Mesenchymal stem cell (in vitro differentiated cells and primary cell): ENCODE results near the gene PWWP2B.

Source experiments
- DNase-seq: peaks from one replicate; pipeline ENCODE4 v3.0.0-alpha.2; 2013
- H2AFZ ChIP-seq: one replicate; pipeline ENCODE4 v1.6.1; 2013; ENCODE audit warnings: low read depth, mild to moderate bottlenecking, control low read depth, inconsistent platforms, low read length, moderate library complexity
- H2AK5ac ChIP-seq: 2 replicates; pipeline ENCODE4 v1.6.1; 2013; ENCODE audit warnings: low read length, moderate library complexity, mild to moderate bottlenecking, inconsistent platforms; ENCODE audit not compliant: severe bottlenecking
- H2BK120ac ChIP-seq: one replicate; pipeline ENCODE4 v1.6.1; 2013; ENCODE audit warnings: low read depth, mild to moderate bottlenecking, inconsistent platforms, low read length, moderate library complexity
- H2BK12ac ChIP-seq, 2 experiments: one replicate each; pipeline ENCODE4 v1.6.1; 2013; ENCODE audit warnings: inconsistent platforms in 2 of 2, low read length in 2 of 2, mild to moderate bottlenecking in 2 of 2, moderate library complexity in 2 of 2, control low read depth in 1 of 2
- H2BK15ac ChIP-seq: one replicate; pipeline ENCODE4 v1.6.1; 2013; ENCODE audit warnings: mild to moderate bottlenecking, low read depth, inconsistent platforms; ENCODE audit not compliant: poor library complexity, severe bottlenecking
- H2BK5ac ChIP-seq: 2 replicates; pipeline ENCODE4 v1.6.1; 2013; ENCODE audit warnings: low read depth, mild to moderate bottlenecking, low read length, control low read depth, inconsistent platforms; ENCODE audit not compliant: poor library complexity, severe bottlenecking
- H3K14ac ChIP-seq, 2 experiments: one replicate each; pipeline ENCODE4 v1.6.1; 2013; ENCODE audit warnings: inconsistent platforms in 2 of 2, low read length in 2 of 2, control low read depth in 1 of 2, mild to moderate bottlenecking in 1 of 2, moderate library complexity in 1 of 2
- H3K18ac ChIP-seq, 2 experiments: one replicate each; pipeline ENCODE4 v1.6.1; 2013; ENCODE audit warnings: inconsistent platforms in 2 of 2, low read length in 2 of 2, control low read depth in 1 of 2, low read depth in 1 of 2, mild to moderate bottlenecking in 1 of 2
- H3K23ac ChIP-seq, 2 experiments: one replicate each; pipeline ENCODE4 v1.6.1; 2013; ENCODE audit warnings: inconsistent platforms in 2 of 2, low read length in 2 of 2, mild to moderate bottlenecking in 2 of 2, moderate library complexity in 2 of 2, control low read depth in 1 of 2
- H3K27ac ChIP-seq: 2 replicates; pipeline ENCODE4 v1.5.1; 2013; ENCODE audit warnings: mild to moderate bottlenecking, moderate library complexity, low read length, control low read depth, inconsistent platforms; ENCODE audit not compliant: poor library complexity, severe bottlenecking
- H3K27me3 ChIP-seq, 2 experiments: 2 replicates each; pipeline versions ENCODE4 v1.6.1 to v1.7.0; 2013; ENCODE audit warnings: low read length in 2 of 2, mild to moderate bottlenecking in 2 of 2, moderate library complexity in 2 of 2, control low read depth in 1 of 2, inconsistent platforms in 1 of 2; ENCODE audit not compliant: control insufficient read depth in 1 of 2, insufficient read depth in 1 of 2
- H3K36me3 ChIP-seq, 2 experiments: 2 replicates each; pipeline versions ENCODE4 v1.6.1 to v1.7.0; 2013; ENCODE audit warnings: low read length in 2 of 2, control low read depth in 1 of 2, inconsistent platforms in 1 of 2, low read depth in 1 of 2, mild to moderate bottlenecking in 1 of 2; ENCODE audit not compliant: insufficient read depth in 2 of 2, control insufficient read depth in 1 of 2
- H3K4ac ChIP-seq, 2 experiments: one replicate each; pipeline ENCODE4 v1.6.1; 2013; ENCODE audit warnings: inconsistent platforms in 2 of 2, low read length in 2 of 2, mild to moderate bottlenecking in 2 of 2, moderate library complexity in 2 of 2, control low read depth in 1 of 2, low read depth in 1 of 2
- H3K4me1 ChIP-seq: 2 replicates; pipeline ENCODE4 v1.6.1; 2013; ENCODE audit warnings: low read depth, low read length, control low read depth; ENCODE audit not compliant: control insufficient read depth, insufficient read depth
- H3K4me2 ChIP-seq: 2 replicates; pipeline ENCODE4 v1.6.1; 2013; ENCODE audit warnings: low read length, mild to moderate bottlenecking, inconsistent platforms; ENCODE audit not compliant: poor library complexity, severe bottlenecking
- H3K4me3 ChIP-seq, 2 experiments: 2 replicates each; pipeline versions ENCODE4 v1.5.1 to v1.7.0; 2013; ENCODE audit warnings: low read length in 2 of 2, mild to moderate bottlenecking in 2 of 2, control low read depth in 1 of 2, low read depth in 1 of 2; ENCODE audit not compliant: insufficient read depth in 1 of 2
- H3K79me1 ChIP-seq: replicated peaks from 2 replicates; pipeline ENCODE4 v1.6.1; 2013; ENCODE audit warnings: mild to moderate bottlenecking, control low read depth, low read length, inconsistent platforms; ENCODE audit not compliant: poor library complexity, severe bottlenecking
- H3K9ac ChIP-seq: 2 replicates; pipeline ENCODE4 v1.7.0; 2013; ENCODE audit warnings: mild to moderate bottlenecking, low read length, moderate library complexity
- H3K9me3 ChIP-seq: 2 replicates; pipeline ENCODE4 v1.7.0; 2013; ENCODE audit warnings: mild to moderate bottlenecking, low read length; ENCODE audit not compliant: control insufficient read depth
- H4K8ac ChIP-seq: one replicate; pipeline ENCODE4 v1.6.1; 2013; ENCODE audit warnings: inconsistent platforms, mild to moderate bottlenecking, low read length, moderate library complexity
- H4K91ac ChIP-seq: one replicate; pipeline ENCODE4 v1.6.1; 2013; ENCODE audit warnings: mild to moderate bottlenecking, low read length, inconsistent platforms
- WGBS: methylation state at CpG from one replicate; pipeline ENCODE4 v1.1.7; 2013; ENCODE audit warnings: mixed read lengths; 5-methylcytosine and 5-hydroxymethylcytosine counted together

Gene PWWP2B

DNA sequence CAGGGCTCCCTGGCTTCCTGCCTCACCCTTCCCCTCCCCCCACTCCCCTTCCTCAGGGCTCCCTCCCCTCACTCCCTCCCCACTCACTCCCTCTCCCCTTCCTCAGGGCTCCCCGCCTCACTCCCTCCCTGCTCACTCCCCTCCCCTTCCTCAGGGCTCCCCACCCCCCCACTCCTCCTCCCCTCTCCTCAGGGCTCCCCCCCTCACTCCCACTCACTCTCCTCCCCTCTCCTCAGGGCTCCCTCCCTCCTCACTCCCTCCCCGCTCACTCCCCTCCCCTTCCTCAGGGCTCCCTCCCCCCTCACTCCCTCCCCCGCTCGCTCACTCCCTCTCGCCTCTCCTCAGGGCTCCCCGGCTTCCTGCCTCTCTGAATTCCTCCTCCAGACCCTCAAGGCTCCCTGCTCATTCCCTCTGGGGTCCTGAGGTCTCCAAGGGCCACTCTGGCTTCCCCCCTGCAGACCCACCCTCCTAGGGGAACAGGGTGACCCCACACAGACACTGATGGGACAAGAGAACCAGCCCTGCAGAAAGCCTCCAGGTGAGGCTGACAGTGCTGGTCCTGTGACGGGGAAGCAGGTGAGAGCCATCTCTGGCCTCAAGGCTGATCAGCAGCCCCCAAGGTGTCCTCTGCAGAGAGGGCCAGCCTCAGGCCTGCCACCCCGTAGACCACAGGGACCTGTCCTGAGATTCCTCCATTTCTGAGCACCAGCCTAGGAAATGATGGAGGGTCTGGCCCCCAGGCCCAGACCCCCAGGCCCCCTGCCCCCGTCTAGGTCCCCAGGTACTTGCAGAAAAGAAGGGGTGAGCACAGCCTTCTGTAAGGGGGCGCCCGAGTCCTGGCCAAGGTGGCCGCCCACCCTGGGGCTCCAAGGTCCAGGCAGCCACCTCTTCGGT lies 47.2 kb downstream of the PWWP2B start:
- peak overlapping the region; percentile 65 for H2BK120ac ChIP-seq
- H3K18ac ChIP-seq = peak overlapping the region; percentile 18 to 45
- H4K8ac ChIP-seq = no peak overlapping the region
- peak overlapping the region; percentile 77 for H4K91ac ChIP-seq
- WGBS = 62% methylated on average over 12 of the region's 13 CpGs
- DNase-seq = no peak
- peaks cover 0 to 5% of the 10 kb centered on the region in 2 experiments for H3K27me3 ChIP-seq
- H3K14ac ChIP-seq = no peak overlapping the region
- H2BK5ac ChIP-seq = peak overlapping the region; percentile 85
- H3K4me3 ChIP-seq = no peak overlapping the region
- H3K27ac ChIP-seq = peak overlapping the region; percentile 74
- peak overlapping the region; percentile 26 for H2BK15ac ChIP-seq
- no peak overlapping the region for H3K9ac ChIP-seq
- no peaks in the 10 kb centered on the region for H3K9me3 ChIP-seq
- peak overlapping the region; percentile 92 for H2AK5ac ChIP-seq
- H3K4me1 ChIP-seq = peaks cover 51% of the 10 kb centered on the region
- H3K4me2 ChIP-seq = peak overlapping the region; percentile 1
- H3K36me3 ChIP-seq = peaks cover 0 to 10% of the 10 kb centered on the region in 2 experiments
- no peak overlapping the region for H2AFZ ChIP-seq
- no peak overlapping the region for H3K4ac ChIP-seq
- H3K23ac ChIP-seq = no peak overlapping the region
- H3K79me1 ChIP-seq = no peaks in the 10 kb centered on the region
- H2BK12ac ChIP-seq = peak overlapping the region; percentile 27 to 88

DNA sequence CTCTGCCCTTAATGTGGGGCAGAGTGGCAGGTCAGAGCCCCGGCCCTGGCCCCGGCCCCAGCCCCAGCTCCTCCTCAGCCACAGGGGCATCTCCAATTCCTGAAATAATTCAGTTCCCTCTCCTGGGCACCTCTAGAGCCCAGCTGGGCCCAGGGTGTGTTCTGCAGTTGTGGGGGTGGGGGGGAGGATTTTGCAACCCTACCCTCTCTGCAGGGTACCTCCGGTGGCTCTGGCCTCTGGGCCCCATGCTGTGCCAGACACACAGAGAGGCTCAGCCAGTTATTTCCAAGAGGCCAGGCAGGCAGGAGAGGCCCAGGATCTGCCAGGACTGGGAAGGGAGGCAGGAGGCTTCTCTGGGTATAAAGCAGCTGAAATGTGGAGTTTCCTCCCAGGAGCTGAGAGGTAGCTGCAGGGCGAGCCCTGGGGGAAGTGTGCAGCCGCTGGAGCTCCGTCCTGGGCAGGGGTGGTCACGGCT lies 47.9 kb downstream of the PWWP2B start:
- peaks cover 0 to 5% of the 10 kb centered on the region in 2 experiments for H3K36me3 ChIP-seq
- no peak overlapping the region for H3K4me3 ChIP-seq
- peak overlapping the region; percentile 85 for H2BK5ac ChIP-seq
- 42% methylated on average over 5 of the region's 7 CpGs for WGBS
- peak overlapping the region; percentile 74 for H3K27ac ChIP-seq
- no peak overlapping the region for H2BK12ac ChIP-seq
- no peaks in the 10 kb centered on the region for H3K79me1 ChIP-seq
- H2AFZ ChIP-seq = no peak overlapping the region
- no peak overlapping the region for H2AK5ac ChIP-seq
- H3K9ac ChIP-seq = no peak overlapping the region
- no peak overlapping the region for H2BK120ac ChIP-seq
- peaks cover 51% of the 10 kb centered on the region for H3K4me1 ChIP-seq
- H3K23ac ChIP-seq = no peak overlapping the region
- DNase-seq = no peak
- no peak overlapping the region for H2BK15ac ChIP-seq
- H3K14ac ChIP-seq = no peak overlapping the region
- no peak overlapping the region for H3K4ac ChIP-seq
- H3K27me3 ChIP-seq = peaks cover 0 to 5% of the 10 kb centered on the region in 2 experiments
- H3K9me3 ChIP-seq = no peaks in the 10 kb centered on the region
- H4K91ac ChIP-seq = no peak overlapping the region
- H3K4me2 ChIP-seq = no peak overlapping the region
- H3K18ac ChIP-seq = no peak overlapping the region
- H4K8ac ChIP-seq = no peak overlapping the region

DNA sequence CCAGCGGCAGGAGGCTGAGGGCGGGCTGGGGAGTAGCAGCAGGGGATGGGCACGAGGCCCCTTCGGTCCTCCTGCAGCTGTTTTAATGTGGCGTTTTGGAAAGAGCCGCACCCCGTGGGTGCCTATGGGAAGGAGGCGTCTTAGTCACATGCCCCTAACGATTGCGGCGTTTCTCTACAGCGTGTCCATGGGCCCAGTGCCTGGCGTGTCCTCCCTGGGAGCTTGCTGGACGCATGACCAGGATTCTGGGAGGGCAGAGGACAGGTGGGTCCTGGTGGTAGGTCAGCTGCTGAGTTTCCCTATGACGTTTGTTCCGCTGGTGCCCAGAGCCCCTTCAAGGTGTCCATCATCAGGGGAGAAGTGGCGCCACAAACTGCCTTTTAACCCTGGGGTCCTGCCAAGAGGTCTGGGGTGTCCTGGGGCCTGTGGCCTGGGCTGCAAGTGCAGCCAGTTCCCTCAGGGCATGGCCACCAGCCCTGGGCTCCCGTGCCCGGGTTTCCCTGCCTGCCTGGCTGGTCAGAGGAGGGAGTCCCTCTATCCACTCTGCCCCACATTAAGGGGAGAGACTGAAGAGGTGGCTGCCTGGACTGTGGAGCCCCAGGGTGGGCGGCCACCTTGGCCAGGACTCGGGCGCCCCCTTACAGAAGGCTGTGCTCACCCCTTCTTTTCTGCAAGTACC lies 48.7 kb downstream of the PWWP2B start:
- Histone ChIP-seq H2AK5ac (peak overlapping the region; percentile 73), H3K36me3 (peaks cover 0 to 4% of the 10 kb centered on the region in 2 experiments), H4K91ac (no peak overlapping the region), H3K4ac (no peak overlapping the region), H4K8ac (no peak overlapping the region), H3K18ac (no peak overlapping the region), H2BK5ac (peak overlapping the region; percentile 58), H3K9me3 (no peaks in the 10 kb centered on the region), H2BK15ac (no peak overlapping the region), H2BK12ac (peak overlapping the region; percentile 47 to 69), H3K23ac (no peak overlapping the region), H3K79me1 (no peaks in the 10 kb centered on the region), H2AFZ (no peak overlapping the region), H3K14ac (no peak overlapping the region), H3K9ac (no peak overlapping the region), H2BK120ac (no peak overlapping the region), H3K4me1 (peaks cover 51% of the 10 kb centered on the region), H3K4me3 (no peak overlapping the region), H3K27me3 (peaks cover 0 to 5% of the 10 kb centered on the region in 2 experiments), H3K4me2 (no peak overlapping the region), H3K27ac (peak overlapping the region; percentile 74)
- 93% methylated on average over 20 of the region's 22 CpGs for WGBS
- no peak for DNase-seq

DNA sequence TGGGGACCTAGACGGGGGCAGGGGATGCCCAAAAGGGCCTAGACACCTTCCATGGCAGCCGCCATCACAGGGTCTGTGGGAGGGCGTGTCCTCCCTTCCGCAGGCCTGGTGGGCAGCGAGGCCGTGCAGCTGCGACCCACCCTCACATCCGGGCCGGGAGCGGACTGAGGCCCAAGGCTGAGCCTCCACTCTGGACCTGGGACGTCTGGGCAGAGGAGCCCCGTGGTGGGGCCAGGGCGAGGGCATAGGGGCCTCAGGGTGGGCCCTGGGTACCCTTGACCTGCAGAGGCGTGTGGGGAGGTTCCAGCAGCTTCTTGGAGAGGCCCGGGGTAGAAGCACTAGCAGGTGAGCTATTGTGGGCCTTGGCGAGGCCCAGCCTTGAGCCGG lies 49.2 kb downstream of the PWWP2B start:
- H3K27ac ChIP-seq = peak overlapping the region; percentile 87

More for the DNA sequence above, 49.2 kb downstream of the PWWP2B start:
- Histone ChIP-seq H2BK5ac (no peak overlapping the region), H2BK120ac (peak overlapping the region; percentile 77), H3K79me1 (no peaks in the 10 kb centered on the region), H3K4me3 (no peak overlapping the region), H2BK12ac (peak overlapping the region; percentile 33 to 94), H2AK5ac (peak overlapping the region; percentile 86), H3K4ac (peak overlapping the region in 1 of 2 experiments; percentile 98), H3K9me3 (no peaks in the 10 kb centered on the region), H3K18ac (peak overlapping the region; percentile 78 to 79), H3K9ac (no peak overlapping the region), H3K4me1 (peaks cover 51% of the 10 kb centered on the region), H3K4me2 (no peak overlapping the region), H4K91ac (peak overlapping the region; percentile 97), H4K8ac (peak overlapping the region; percentile 100), H3K36me3 (peaks cover 0 to 4% of the 10 kb centered on the region in 2 experiments), H3K14ac (no peak overlapping the region), H2AFZ (no peak overlapping the region), H3K23ac (no peak overlapping the region), H3K27me3 (peaks cover 0 to 5% of the 10 kb centered on the region in 2 experiments), H2BK15ac (peak overlapping the region; percentile 29)
- WGBS = 96% methylated on average over 17 of the region's 17 CpGs
- no peak for DNase-seq
